HG02642 (cell line): Measurements from ENCODE around the gene AFTPH.

Experiments used
- ATAC-seq: cut with Tn5 transposase; IDR thresholded peaks from one replicate; pipeline ENCODE4 v1.9.1; 2021; ENCODE audit warnings: mild to moderate bottlenecking; ENCODE audit not compliant: unreplicated experiment, poor library complexity

Gene AFTPH

GRCh38 chr2:64535024-64535423 is 10.9 kb downstream of the AFTPH start:
- no peak for ATAC-seq

- no peak for ATAC-seq
Observed at GRCh38 chr2:64537991-64538390, 13.9 kb downstream of the AFTPH start.

GRCh38 chr2:64538764-64539433 is 14.8 kb downstream of the AFTPH start:
- peak; percentile 55 for ATAC-seq

- no peak for ATAC-seq
Observed at GRCh38 chr2:64540615-64541014, 16.5 kb downstream of the AFTPH start.

GRCh38 chr2:64541547-64541946 is 17.4 kb downstream of the AFTPH start:
- no peak for ATAC-seq

GRCh38 chr2:64542071-64543007 is 18.2 kb downstream of the AFTPH start:
- ATAC-seq: no peak

- no peak for ATAC-seq
Observed at GRCh38 chr2:64543008-64543697, 19.0 kb downstream of the AFTPH start.

- ATAC-seq: no peak
Observed at GRCh38 chr2:64548761-64549160, 24.6 kb downstream of the AFTPH start.

- no peak for ATAC-seq
Observed at GRCh38 chr2:64550042-64550441, 25.9 kb downstream of the AFTPH start.

GRCh38 chr2:64551851-64552250 is 27.7 kb downstream of the AFTPH start:
- ATAC-seq: no peak

GRCh38 chr2:64554117-64554516 is 30.0 kb downstream of the AFTPH start:
- no peak for ATAC-seq

- no peak for ATAC-seq
Observed at GRCh38 chr2:64558445-64559081, 34.4 kb downstream of the AFTPH start.

GRCh38 chr2:64562148-64562784 is 38.1 kb downstream of the AFTPH start:
- no peak for ATAC-seq

- no peak for ATAC-seq
Observed at GRCh38 chr2:64563436-64563938, 39.4 kb downstream of the AFTPH start.

GRCh38 chr2:64565949-64566710 is 42.0 kb downstream of the AFTPH start:
- ATAC-seq: no peak

- no peak for ATAC-seq
Observed at GRCh38 chr2:64567473-64567872, 43.3 kb downstream of the AFTPH start.

- ATAC-seq: no peak
Observed at GRCh38 chr2:64568836-64569235, 44.7 kb downstream of the AFTPH start.

GRCh38 chr2:64574871-64575270 is 50.7 kb downstream of the AFTPH start:
- no peak for ATAC-seq

GRCh38 chr2:64581018-64581417 is 56.9 kb downstream of the AFTPH start:
- no peak for ATAC-seq
